ENCODE measurements around the gene PDE10A.

PDE10A gene

DNA sequence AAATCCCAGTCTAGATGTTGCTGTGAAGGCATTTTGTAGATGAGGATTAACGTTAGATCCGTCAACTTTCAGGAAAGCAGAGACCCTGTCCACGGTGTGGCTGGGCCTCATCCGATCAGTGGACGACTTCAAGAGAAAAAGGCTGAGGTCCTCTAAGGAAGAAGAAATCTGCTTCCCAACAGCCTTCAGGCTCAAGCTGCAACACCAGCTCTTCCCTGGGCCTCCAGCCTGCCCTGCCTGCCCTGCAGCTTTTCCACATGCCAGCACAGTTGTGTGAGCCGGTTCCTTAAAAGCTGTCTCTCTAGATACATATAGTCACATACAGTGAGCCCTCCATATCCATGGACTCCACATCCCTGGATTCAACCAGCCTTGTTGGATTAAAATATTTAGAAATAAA, 14.1 kb upstream of the PDE10A start:
- DNase-seq: no peak

DNA sequence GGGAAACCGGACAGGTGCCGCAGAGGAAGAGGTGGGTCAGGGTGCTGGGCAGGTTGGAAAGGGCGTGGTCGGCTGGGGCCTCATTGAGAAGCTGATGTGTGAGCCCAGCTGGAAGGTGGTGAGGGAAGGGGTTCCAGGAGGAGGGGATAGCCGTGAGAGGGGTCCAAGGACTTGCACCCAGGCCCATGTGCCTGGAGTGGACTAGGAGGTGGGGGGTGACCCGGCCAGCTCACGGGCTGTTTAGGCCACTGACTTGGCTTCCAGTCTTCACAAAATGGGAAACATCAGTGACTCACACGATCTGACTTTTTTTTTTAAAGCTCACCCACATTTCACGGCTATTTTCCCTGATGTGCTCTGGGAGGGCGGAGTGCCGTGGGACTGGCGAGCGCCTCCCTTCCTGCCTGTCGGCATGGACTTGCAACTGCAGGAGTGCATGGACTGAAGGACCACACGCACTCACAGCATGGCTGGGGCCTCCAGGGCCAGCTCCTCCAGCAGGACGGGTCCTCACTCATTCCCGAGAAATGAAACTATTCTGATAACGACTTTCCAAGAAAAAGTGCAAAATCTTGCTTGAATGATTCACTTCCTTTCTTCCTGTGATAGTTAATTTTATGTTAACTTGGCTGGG, 13.5 kb upstream of the PDE10A start:
- DNase-seq: no peak

DNA sequence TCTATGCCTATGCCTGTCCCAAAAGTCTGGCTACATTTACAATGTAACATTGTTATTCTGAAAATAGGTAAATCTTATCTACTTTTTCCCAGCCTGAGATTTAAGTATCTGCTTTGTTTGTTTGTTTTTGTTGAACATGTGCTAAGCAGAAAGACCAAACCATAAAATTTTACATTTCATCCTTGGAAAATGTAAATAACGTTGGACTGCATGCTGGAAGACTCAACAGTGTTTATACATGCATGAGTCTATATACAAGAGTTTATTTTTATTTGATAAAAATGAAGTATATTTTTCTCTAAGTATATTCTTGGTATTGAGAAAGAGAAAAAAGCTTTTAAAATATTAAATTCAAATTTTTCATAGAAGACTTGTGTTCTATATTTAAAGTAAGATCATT, 12.1 kb upstream of the PDE10A start:
- no peak for DNase-seq

DNA sequence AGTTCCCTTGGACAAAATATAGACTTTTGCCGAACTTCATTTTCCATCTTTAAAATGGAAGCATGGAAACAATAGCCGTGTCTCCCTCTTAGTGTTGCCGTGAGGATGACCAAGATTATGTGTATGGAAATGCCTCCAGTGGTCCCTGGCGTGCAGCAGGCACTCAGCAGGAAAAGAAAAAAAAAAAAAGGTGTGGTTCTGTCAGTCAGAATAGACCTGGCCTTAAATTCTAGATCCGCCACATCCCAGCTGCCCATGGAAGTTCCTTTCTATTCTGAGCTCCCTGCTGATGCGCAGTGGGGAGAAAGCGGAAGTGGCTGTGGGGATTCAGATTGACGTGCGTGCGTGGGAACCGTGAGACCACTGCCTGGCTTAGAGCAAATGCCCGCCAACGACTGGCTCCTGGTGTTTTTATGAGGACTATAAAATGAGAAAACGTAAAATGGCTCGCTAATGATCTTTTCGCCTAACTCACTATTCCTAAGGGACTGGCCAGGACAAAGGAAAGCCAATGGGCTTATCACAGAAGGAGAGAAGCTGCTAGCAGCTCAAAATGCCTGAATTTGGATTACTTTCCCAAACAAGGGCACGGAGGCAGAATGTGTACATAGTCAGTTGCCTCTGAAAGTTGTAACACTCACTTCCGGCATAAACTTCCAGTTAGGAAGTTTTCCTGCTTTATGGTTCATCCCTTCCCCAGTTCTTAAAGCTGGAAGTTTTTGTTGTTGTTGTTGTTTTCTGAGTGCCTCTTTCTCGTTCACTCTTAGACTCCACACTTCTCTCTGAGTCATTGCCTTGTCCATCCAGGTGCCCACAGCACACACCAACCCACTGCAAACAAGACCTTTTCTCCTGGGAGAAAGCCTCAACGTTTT, 11.4 kb upstream of the PDE10A start:
- DNase-seq: no peak

DNA sequence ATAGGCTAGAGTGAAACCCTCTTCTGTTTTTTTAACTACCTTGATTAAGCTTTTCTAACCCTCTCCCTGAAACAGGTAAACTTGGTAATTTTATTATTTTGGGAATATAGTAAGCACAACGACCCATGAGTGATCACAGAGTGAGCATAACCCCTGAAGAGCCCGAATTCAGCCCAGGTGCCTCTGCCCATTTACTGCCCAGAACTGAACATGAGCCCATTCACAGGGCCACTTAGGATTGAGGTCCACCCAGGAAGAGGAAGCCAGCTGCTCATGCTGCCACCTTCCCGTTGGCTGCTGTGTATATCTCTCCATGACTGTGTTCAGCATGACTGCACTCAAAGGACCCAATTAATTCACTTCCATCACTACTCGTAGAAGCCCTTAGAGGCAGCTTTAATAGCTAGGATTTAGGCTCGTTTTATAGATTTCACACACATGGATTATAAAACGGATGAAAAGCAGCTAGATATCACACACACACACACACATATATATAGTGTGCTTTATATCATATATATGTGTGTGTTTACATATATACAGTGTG, 8.3 kb upstream of the PDE10A start:
- DNase-seq: no peak

DNA sequence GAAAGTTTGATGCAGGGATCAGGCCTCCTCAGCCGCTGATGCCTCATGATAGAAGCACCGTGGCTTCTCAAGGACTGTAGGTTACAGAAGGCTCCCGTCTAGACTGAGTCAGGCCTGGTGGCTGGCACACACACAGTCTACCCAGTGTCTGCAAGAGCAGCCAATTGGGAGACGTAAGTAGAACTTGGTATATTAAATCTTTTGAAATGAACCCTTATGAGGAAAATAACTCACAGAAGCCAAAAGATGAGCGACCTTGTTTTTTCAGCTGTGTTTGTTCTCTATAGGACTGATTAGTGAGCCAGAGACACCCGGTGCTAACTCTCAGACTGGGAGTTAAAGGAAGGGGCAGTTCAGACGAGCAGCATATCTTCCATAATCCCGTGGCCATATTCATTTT, 5.9 kb upstream of the PDE10A start:
- no peak for DNase-seq

DNA sequence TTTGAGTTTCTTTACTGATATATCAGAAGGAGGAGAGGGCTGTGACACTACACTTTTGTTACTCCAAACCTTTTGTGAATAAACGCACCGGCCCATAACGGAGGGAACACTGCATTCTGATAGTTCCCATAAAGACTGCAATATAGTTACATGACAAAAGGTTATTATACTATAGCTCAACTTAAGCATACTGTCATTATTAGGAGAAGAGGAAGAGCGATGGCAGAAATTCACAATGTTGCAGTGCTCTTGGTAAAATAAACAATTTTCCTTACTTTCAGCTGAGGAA, 2.3 kb upstream of the PDE10A start:
- no peak for DNase-seq

DNA sequence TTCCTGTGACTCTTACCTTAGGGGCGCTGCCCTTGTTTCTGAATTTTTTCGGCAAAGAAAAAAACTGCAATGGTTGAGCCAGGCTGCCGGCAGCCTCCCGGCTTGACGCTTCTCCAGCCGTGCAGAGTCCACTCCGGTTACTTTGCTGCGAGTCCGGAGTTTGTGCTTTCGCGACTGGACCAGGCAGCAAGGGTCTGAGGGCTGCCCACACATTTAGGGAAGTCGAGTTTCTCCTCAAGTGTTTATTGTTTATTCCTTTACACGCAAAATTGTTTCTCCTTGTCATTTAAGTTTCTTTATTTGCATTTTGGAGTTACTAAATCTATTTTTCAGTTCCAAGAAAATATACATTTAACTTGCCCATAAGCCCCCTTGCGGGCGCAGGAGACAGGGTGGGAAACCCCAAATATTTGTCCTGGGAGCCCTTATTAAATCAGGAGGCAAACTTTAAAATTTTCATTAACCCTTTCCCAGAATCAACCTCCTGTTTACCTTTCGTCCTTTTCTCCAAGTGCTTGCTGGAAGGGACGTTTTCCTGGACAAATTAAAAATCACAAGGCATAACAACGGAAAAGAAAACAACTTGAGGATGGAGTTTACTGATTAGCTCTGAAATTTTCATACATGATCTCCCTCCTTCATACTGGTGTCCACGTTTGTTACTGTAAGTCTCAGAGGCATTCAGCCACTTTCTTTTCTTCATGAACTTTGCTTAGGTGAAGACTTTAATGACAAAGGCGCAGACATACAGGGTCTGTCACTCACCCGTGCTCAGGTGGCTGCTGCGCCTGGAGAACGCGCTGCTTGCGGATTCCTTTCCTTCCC, 1.7 kb upstream of the PDE10A start:
- DNase-seq: no peak

DNA sequence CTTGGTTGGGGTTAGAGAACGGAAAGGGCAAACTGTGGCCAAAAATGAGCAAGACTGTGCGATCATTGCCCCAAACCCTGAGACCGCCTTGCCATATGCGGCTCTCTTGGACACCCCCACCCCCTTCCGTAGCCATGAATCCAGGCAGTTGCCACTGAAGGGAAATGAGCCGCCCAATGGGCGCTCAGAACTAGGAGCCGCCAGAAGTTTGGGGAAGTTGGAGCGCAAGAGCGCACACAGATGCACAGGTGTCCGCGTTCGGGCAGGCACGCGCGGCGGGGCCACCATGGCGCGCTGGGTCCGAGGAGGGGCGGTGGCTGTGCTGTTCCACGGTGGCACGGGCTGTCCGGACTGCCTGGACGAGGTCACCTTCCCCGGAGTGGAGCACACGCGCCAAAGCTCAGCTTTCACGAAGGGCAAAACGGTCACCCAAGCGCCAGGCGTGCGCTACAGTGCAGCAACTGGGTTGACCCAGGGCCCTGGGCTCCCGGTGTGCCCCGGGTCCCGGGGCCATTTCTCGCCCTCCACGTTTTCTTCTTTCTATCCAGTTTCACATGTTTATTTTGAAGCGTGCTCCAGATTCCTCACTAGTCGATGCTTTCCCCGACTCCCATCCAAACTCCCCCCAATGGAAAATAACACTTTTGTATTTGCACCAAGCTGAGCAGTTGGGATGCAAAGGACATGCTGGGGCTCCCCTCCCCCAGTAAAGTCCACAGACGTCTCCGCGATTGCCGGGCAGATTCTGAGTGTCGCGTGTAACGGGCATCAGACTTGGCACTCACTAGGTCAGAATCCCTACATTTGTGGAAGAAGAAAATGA, 906 bp upstream of the PDE10A start:
- no peak for DNase-seq

DNA sequence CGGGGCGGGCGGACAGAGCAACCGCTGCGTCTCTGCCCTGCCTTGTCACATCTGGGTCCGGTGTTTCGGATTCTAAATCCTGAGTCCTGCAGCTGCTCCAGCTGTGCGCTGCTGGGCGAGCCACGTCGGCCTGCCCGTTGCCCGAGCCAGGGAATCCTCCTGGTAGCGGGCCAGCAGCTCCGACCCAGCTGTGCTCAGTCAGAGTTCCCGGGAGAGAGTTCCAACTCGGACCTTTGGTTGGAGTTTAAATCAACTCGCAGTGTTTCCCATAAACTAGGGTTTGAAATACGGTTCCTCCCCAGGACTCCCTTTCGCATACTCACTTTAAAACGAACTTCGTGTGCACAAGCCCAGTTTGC, 315 bp upstream of the PDE10A start:
- DNase-seq: peak; percentile 44

DNA sequence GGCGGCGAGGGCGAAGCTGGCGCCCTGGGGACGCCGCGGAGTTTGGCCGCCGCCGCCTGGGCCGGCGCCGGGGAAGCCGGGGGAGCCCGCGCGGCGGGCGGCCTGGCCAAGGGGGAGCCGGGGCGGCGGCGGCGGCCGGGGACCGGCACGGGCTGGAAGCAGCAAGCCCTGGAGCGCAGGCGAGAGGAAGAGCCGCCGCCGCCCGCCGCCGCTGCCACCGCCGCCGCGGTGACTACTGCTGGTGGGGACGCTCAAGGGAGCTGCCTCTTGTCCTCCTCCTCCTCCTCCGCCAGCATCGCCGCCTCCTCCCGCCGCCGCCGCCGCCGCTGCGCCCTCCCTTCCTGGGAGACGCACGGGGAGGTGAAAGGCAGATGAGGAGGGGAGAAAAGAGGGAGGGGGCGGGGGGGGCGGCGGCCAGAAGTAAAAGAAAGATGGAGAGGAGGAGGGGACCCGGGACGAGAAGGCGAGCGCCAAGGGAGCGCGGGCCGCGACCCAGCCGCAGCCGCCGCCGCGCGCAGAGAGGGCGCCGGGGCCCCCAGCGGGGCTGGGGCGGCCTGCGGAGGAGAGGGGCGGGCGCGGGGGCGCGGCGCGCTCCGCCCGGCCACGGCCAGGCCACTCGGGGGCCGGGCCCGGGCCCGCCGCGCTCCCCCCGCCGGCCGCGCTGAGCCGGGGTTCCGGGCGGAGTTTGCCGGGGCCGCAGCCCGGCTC, 846 bp downstream of the PDE10A start:
- peak; percentile 35 for DNase-seq

DNA sequence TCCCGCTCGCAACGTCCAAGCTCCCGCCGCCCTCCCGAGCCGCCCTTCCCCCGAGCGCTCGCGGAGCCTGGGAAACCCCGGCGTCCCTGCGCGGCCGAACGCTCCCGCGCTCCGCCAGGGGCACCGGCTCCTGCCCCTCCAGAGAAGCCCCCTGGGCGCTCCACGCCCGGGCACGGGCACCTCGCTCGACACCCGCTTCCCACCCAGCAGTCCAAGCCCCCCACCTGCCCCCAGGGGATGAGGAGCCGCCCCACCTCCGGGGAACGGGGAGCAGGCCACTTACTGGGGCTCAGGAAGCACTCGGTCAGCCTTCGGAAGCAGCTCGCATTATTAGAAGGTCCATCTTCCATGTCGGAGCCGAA, 1.4 kb downstream of the PDE10A start:
- DNase-seq: no peak

DNA sequence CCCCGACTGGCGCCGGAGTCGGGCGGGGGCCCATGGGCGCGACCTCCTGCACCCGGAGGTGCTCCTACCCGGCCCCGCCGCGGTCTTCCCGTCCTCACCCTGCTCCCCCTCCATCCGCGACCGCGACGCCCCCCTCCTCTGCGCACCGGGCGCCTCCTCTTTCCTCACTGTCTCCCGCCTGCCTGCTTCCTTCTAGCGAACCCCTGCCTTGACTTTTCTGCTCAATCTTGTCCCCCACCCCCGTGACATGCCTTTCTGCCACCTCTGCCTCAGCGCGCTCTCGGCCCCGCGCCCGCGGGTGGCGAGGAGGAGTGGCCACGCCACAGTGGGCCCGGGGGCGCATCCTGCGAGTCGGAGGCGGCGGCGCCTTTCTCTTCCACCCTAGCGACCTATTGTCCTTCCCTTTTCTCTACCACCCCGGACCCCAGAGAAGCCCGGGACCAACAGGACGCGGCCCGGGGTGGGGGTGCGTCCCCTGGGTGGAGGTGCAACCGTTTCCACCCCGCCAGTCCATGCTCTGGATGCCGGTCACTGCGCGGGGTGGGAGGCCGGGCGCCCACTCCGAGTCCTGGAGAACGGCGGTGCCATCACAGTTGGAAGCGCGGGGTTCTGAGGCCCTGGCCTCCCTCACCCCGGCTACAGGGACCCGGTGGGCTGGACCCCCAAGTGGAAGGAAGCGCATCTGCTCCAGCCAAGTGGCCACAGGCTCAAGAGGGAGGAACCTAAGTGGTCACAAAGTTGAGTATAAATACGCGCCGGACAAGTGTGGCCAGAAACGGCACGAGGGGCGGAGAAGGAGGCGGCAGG, 2.0 kb downstream of the PDE10A start:
- no peak for DNase-seq

DNA sequence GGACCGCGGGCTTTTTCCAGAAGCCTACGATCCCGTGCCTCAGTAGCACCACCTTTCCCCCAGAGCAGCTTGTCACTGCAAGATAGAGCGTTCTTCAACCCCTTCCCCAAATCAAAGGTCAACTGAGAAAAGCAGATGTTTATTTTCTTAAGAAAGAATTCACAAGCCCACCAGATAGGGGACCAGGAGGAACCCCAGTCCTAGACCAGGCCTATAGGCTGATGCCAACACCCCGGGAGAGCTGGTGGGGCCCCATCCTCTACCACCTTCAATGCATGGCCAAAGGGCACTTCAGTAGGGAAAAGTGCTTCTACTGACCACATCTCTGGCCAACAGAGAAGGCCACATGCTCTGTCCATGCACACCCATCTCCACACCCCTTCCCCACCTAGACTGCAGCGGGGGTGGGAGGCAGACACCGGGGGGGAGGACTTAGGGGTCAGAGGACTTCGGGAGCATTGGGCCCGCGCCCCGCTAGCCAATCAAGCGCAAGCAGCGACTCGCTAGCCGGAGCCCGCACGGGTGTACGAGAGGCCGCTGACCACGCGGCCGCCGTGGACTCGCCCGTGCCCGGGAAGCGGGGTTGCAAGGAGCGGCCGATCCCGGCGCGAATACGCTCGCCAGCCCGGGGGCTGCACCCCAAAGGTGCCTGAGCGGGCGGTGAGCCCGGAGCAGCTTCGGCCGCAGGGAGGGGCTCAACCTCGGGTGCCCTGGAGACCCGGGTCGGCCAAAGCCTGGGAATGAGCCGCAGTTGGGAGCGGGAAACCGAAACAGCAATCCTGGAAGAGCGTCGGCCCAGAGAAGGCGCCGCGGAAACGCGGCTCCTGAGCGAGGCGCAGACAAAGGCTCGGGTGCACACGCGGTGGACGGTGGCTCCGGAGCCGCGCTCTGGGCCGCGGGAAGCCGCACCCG, 2.8 kb downstream of the PDE10A start:
- DNase-seq: no peak

DNA sequence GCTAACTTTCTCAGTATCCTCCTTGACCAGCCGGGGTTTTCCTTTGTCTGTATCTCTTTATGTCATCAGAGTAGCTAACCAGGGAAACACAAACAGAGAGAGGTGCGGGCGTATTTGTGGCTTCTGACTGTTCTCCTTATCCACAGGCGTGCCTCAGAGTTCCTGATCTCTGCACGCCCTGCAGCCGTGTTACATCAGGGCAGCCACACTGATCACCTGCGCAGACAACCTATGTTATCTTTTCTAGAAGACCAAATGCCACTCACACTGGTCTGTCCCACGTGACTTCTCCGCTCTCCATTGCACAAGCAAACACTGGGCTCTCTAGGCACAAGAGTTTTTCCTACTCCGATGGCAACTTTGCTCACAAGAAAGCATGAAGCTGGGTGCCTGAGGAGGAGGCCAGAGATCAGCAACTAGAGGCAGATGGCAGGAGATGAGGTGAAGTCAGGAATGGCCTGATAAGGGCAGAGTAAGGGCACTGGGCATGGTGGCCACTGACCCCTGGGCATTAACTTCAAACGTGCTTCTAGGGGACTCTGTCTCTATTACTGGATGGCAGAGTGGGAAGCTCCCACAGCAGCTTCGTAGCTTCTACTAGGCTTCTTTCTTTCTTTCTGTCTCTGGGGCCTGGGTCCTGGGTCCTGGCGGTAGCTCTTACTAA, 4.5 kb downstream of the PDE10A start:
- DNase-seq: peak; percentile 68

DNA sequence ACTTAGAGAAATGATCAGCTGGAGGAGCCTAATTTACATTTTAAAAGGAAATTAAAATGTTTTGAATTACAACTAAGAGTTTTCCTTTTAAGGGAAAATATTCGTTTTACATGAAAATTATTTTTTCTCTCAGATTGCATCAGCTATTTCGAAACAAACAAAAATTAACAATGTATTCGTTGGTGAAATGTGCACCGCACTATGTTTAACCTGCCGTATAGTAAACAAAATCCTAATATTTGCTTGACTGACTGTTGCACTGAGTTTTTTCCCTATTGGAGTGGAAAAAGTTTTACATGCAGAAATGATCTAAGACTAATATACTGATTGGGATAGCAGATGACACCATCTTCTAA, 5.7 kb downstream of the PDE10A start:
- DNase-seq: no peak

DNA sequence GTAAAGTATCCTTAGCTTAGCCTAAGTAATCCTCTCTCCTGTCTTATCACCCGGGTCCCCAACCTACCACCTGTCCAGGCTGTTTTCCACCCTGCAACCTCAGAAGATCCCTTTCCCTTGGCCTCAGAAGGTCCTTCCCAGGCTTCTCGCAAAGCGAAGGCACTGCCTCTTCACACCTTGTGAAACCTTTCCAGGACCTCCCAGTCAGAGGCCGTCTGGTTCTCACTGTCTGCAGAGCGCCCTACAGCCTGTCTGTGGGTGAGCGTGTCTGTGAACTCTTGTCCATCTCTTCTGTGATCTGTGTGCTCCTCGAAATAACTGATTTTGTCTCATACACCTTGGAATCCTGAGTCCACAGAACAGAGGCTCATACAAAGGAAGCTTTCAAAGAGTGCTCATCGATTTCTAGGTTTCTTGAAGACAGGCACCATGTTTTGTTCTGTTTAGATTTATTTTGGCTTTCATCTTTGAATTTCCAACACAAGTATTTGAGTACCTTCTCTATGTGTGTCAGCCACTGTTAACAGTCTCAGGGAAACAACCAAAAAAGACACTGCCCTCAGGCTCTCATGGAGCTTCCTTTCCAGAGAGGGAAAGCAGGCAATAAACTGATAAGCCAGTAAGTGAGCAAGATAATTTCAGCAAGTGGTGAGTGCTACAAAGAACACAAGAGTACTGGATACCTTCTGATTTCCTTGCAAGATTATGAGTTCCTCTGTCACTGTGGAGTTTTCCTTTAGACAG, 6.3 kb downstream of the PDE10A start:
- no peak for DNase-seq

DNA sequence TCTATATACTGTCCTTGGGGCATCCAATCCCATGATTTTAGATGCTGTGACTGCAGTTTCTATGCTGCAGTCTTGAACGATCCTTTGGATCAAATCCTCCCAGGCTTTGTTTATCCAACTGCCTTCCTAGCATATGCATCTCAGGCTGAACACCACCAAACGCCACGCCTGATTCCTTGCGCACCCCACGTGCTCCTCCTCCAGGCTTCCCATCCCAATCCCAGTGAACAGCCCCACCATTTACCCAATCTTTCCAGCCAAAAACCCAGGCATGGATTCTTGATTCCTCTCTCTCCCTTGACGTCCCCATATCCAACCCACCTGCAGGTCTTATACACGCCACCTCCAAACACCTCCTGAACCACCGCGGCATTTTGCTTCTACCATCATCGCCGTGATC, 7.8 kb downstream of the PDE10A start:
- no peak for DNase-seq

DNA sequence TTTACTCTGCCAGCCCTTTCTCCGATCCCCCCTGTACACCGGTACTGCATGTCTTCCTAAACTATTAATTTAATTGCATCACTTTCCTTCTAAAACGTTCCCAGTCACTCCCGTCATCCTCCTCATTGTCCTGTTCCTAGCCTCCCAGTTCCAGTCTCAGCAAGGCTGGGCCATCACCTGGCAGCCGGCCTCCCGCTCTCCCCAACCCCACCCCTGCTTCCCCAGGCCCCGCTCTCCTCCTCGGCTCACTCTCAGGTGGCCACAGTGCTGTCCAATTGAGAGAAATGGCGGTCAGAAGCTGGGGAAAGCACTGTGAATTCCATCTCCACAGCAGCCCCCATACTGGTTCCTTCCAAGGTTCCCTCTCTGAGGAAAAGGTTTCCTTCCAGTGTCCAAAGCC, 8.9 kb downstream of the PDE10A start:
- DNase-seq: no peak
